Midbrain (tissue), 1 donor: ENCODE measurements around the gene INTS14.
"Not testable (repeated sequence)": the region's sequence is repeated elsewhere in the genome, so short reads cannot be mapped to it uniquely, and the experiment has no call there.

ENCODE experiments used
- DNase-seq: peaks from one replicate; lab custom pipeline; 2025; lab: John Stamatoyannopoulos, UW

INTS14 gene

GRCh38 chr15:65578904-65579728, 31.8 kb downstream of the INTS14 start:
- DNase-seq: no peak

- DNase-seq: no peak
Observed at GRCh38 chr15:65577129-65577996, 33.6 kb downstream of the INTS14 start.

GRCh38 chr15:65576664-65577063, 34.3 kb downstream of the INTS14 start:
- no peak for DNase-seq

GRCh38 chr15:65571971-65572370, 39.0 kb downstream of the INTS14 start:
- peak; percentile 23 for DNase-seq

- DNase-seq: no peak
Observed at GRCh38 chr15:65569728-65570127, 41.2 kb downstream of the INTS14 start.

- DNase-seq: no peak
Observed at GRCh38 chr15:65561934-65562333, 49.0 kb downstream of the INTS14 start.

GRCh38 chr15:65559941-65560340, 51.0 kb downstream of the INTS14 start:
- DNase-seq: no peak

- DNase-seq: no peak
Observed at GRCh38 chr15:65558997-65559760, 51.8 kb downstream of the INTS14 start.

GRCh38 chr15:65558336-65558735, 52.6 kb downstream of the INTS14 start:
- no peak for DNase-seq

- DNase-seq: no peak
Observed at GRCh38 chr15:65556622-65557021, 54.3 kb downstream of the INTS14 start.

GRCh38 chr15:65553691-65554090, 57.2 kb downstream of the INTS14 start:
- DNase-seq: no peak

- DNase-seq: not testable (repeated sequence)
Observed at GRCh38 chr15:65552851-65553250, 58.1 kb downstream of the INTS14 start.

- DNase-seq: no peak
Observed at GRCh38 chr15:65551183-65551582, 59.7 kb downstream of the INTS14 start.

GRCh38 chr15:65550681-65551098, 60.2 kb downstream of the INTS14 start:
- no peak for DNase-seq

- not testable (repeated sequence) for DNase-seq
Observed at GRCh38 chr15:65549288-65549687, 61.6 kb downstream of the INTS14 start.

- no peak for DNase-seq
Observed at GRCh38 chr15:65547841-65548240, 63.1 kb downstream of the INTS14 start.

GRCh38 chr15:65541231-65541820, 69.6 kb downstream of the INTS14 start:
- no peak for DNase-seq

- no peak for DNase-seq
Observed at GRCh38 chr15:65540314-65540713, 70.6 kb downstream of the INTS14 start.

GRCh38 chr15:65535192-65535591, 75.7 kb downstream of the INTS14 start:
- no peak for DNase-seq

GRCh38 chr15:65533057-65533756, 77.7 kb downstream of the INTS14 start:
- no peak for DNase-seq

GRCh38 chr15:65532738-65533051, 78.2 kb downstream of the INTS14 start:
- DNase-seq: no peak
